K562 (cell line): Measurements from ENCODE around the gene FAM83G. TPM values are rescaled to one million over a fixed set of nuclear protein-coding genes. Genes with fewer than 3 reads are reported as not detected.

Experiments
- ATAC-seq: fragments of 200-7000 bp; cut with Tn5 transposase; 3 replicates; pipeline ENCODE4 v1.9.1; 2020; ENCODE audit warnings: moderate library complexity
- BruUV-seq: library from RNA; stranded (reverse); fragments of 400-500 nt; replicated peaks from 2 replicates; lab custom pipeline; 2021; lab: Mats Ljungman, UMichigan
- CTCF ChIA-PET: fragments of 300-600 bp; formaldehyde crosslinking; extraction: SDS; loops from one replicate; lab custom pipeline; 2021; ENCODE audit warnings: low intra/inter-chr PET ratio; lab: Yijun Ruan, JAX
- POLR2A ChIA-PET: fragments of 300-600, 350-650 bp; sonication (Branson Sonifier 250); formaldehyde crosslinking; extraction: SDS; loops from one replicate; lab custom pipeline; 2021; ENCODE audit warnings: antibody characterized with exemption, inconsistent platforms; lab: Yijun Ruan, JAX
- DNase-seq, 4 experiments: peaks; one replicate each; pipeline versions ENCODE4 v3.0.0 to v3.0.0-alpha.2; 2011 to 2018; ENCODE audit warnings: low spot score in 3 of 4, mixed read lengths in 3 of 4; ENCODE audit errors: extremely low read depth in 1 of 4
- FAIRE-seq: peaks from 2 replicates; lab custom pipeline; 2011; peaks lifted over from hg19 to GRCh38; lab: Jason Lieb, UNC
- H2AFZ ChIP-seq: 2 replicates; pipeline ENCODE4 v1.6.0; 2011; ENCODE audit warnings: low read depth, low read length, control low read depth, inconsistent platforms
- H3K27ac ChIP-seq: fragments of 200-600 bp; 3 replicates; pipeline ENCODE4 v1.8.0; 2011; ENCODE audit warnings: low read depth, mild to moderate bottlenecking, control low read depth, inconsistent platforms, low read length, moderate library complexity, mixed read lengths; ENCODE audit errors: extremely low read depth
- H3K27me3 ChIP-seq, 2 experiments: fragments of 300-600 bp in 1 of 2; 2 replicates in 1 of 2; 3 replicates in 1 of 2; pipeline versions ENCODE4 v1.6.0 to v1.8.0; 2011; ENCODE audit warnings: inconsistent platforms in 2 of 2, low read length in 2 of 2, mild to moderate bottlenecking in 1 of 2, mixed read lengths in 1 of 2, moderate library complexity in 1 of 2; ENCODE audit not compliant: control insufficient read depth in 2 of 2, insufficient read depth in 2 of 2
- H3K36me3 ChIP-seq: fragments of 300-600 bp; 3 replicates; pipeline ENCODE4 v1.8.0; 2011; ENCODE audit warnings: mild to moderate bottlenecking, low read length, inconsistent platforms; ENCODE audit not compliant: control insufficient read depth, insufficient read depth
- H3K4me1 ChIP-seq, 2 experiments: fragments of 200-600 bp in 1 of 2; replicated peaks in 1 of 2; 2 replicates in 1 of 2; 3 replicates in 1 of 2; pipeline versions ENCODE4 v1.5.1 to v1.8.0; 2011; ENCODE audit warnings: inconsistent platforms in 2 of 2, low read length in 2 of 2, mild to moderate bottlenecking in 1 of 2, mixed read lengths in 1 of 2, moderate library complexity in 1 of 2; ENCODE audit not compliant: control insufficient read depth in 2 of 2, insufficient read depth in 2 of 2
- H3K4me2 ChIP-seq: 2 replicates; pipeline ENCODE4 v1.6.1; 2011; ENCODE audit warnings: low read length, control low read depth, inconsistent platforms, mixed read lengths; ENCODE audit not compliant: insufficient read depth
- H3K4me3 ChIP-seq: fragments of 200-600 bp; sonication (generic), shearing (Covaris generic); 2 replicates; pipeline ENCODE4 v1.5.1; 2016; ENCODE audit warnings: control low read depth, inconsistent platforms
- H3K79me2 ChIP-seq: fragments of 200-600 bp; 3 replicates; pipeline ENCODE4 v1.8.0; 2011; ENCODE audit warnings: low read length, inconsistent platforms; ENCODE audit not compliant: control insufficient read depth, insufficient read depth
- H3K9ac ChIP-seq, 2 experiments: 2 replicates each; pipeline versions ENCODE4 v1.6.0 to v1.6.1; 2011; ENCODE audit warnings: low read depth in 2 of 2, low read length in 2 of 2, control low read depth in 1 of 2, inconsistent platforms in 1 of 2, mild to moderate bottlenecking in 1 of 2, mixed read lengths in 1 of 2; ENCODE audit not compliant: insufficient read depth in 1 of 2
- H3K9me1 ChIP-seq: one replicate; pipeline ENCODE4 v1.6.0; 2011; ENCODE audit warnings: inconsistent platforms, mild to moderate bottlenecking, low read length, moderate library complexity; ENCODE audit not compliant: control insufficient read depth, insufficient read depth
- H3K9me3 ChIP-seq: replicated peaks from 2 replicates; pipeline ENCODE4 v1.5.1; 2011; ENCODE audit warnings: low read depth, low read length, inconsistent platforms; ENCODE audit not compliant: control insufficient read depth, insufficient read depth
- H4K20me1 ChIP-seq: replicated peaks from 2 replicates; pipeline ENCODE4 v1.6.1; 2011; ENCODE audit warnings: low read length, inconsistent platforms, mixed read lengths; ENCODE audit not compliant: control insufficient read depth, insufficient read depth
- CSDE1 ChIP-seq, 2 experiments: fragments of 450-650 bp; IDR thresholded peaks; 2 replicates each; pipeline ENCODE4 v1.6.1; 2016; ENCODE audit warnings: mild to moderate bottlenecking in 1 of 2
- RBFOX2 ChIP-seq: fragments of 200-400 bp; formaldehyde crosslinking; IDR thresholded peaks from 2 replicates; pipeline ENCODE4 v1.6.1; 2017; ENCODE audit warnings: low read depth, mild to moderate bottlenecking, low read length, moderate library complexity
- ZNF277 ChIP-seq: fragments of 250-450 bp; sonication (Bioruptor Pico); IDR thresholded peaks from 2 replicates; pipeline ENCODE4 v1.8.0; 2022; ENCODE audit warnings: inconsistent platforms, mild to moderate bottlenecking, moderate library complexity, borderline replicate concordance
- WGBS: fragments of 100-300 bp; shearing (Covaris generic); methylation state at CpG from one replicate; pipeline ENCODE4 v1.1.6; 2016; ENCODE audit warnings: low coverage, mixed read lengths; ENCODE audit not compliant: insufficient coverage; ENCODE audit errors: missing lambda C conversion rate; 5-methylcytosine and 5-hydroxymethylcytosine counted together
- in situ Hi-C: fragments of 300-500 bp; cut with MboI; formaldehyde crosslinking; loops from 4 replicates; pipeline ENCODE4 v1.15.0; 2018; ENCODE audit warnings: inconsistent platforms, mixed read lengths
- intact Hi-C: fragments of 100-400 bp; cut with micrococcal nuclease; formaldehyde crosslinking; loops from 2 replicates; pipeline ENCODE4 v1.14.2; 2022
- polyA plus RNA-seq, 8 experiments: library from polyadenylated mRNA; depleted of rRNA in 4 of 8; stranded (reverse) in 5 of 8; unstranded in 3 of 8; fragments of >200 nt; fragmentation: Nextera tagmentation in 2 of 8; fragmentation: Illumina TruSeq in 1 of 8; extraction: Ambion mirVana in 2 of 8; extraction: Trizol in 1 of 8; gene quantifications; 2 replicates each; pipeline versions ENCODE4 v1.2.1 to v1.2.3, GENCODE V29; 2011 to 2014; ENCODE audit warnings: inconsistent platforms in 1 of 8, missing spikeins in 1 of 8
- total RNA-seq, 7 experiments: library from RNA; depleted of rRNA in 6 of 7; stranded (reverse); fragments of >200 nt in 6 of 7; fragmentation: Illumina TruSeq in 2 of 7; extraction: Trizol in 2 of 7; gene quantifications; 2 replicates each; pipeline versions ENCODE4 v1.2.1 to v1.2.3, GENCODE V29; 2011 to 2021; ENCODE audit warnings: low replicate concordance in 1 of 7
- TF ChIP-seq, protein P1 (sequence below): sonication (generic); formaldehyde crosslinking; IDR thresholded peaks from 2 replicates; pipeline ENCODE4 v1.8.1; 2023; ENCODE audit warnings: mild to moderate bottlenecking, missing genetic modification reagents

FAM83G gene
- total and polyA plus RNA-seq, 9 of the 15 experiments (the other 6 are each of a cell fraction or from before 2014, with no cell fraction given), result 0.04 to 10.3 (median 4.5) TPM; not detected in 1

- TF ChIP-seq RBFOX2 (peak; percentile 28; the same call in 1 of the 2 replicates), CSDE1 (IDR thresholded peaks at IDR 0.05) (no peak), ZNF277 (CRISPR knock-in tag) (no peak)
- TF ChIP-seq, protein P1, sequence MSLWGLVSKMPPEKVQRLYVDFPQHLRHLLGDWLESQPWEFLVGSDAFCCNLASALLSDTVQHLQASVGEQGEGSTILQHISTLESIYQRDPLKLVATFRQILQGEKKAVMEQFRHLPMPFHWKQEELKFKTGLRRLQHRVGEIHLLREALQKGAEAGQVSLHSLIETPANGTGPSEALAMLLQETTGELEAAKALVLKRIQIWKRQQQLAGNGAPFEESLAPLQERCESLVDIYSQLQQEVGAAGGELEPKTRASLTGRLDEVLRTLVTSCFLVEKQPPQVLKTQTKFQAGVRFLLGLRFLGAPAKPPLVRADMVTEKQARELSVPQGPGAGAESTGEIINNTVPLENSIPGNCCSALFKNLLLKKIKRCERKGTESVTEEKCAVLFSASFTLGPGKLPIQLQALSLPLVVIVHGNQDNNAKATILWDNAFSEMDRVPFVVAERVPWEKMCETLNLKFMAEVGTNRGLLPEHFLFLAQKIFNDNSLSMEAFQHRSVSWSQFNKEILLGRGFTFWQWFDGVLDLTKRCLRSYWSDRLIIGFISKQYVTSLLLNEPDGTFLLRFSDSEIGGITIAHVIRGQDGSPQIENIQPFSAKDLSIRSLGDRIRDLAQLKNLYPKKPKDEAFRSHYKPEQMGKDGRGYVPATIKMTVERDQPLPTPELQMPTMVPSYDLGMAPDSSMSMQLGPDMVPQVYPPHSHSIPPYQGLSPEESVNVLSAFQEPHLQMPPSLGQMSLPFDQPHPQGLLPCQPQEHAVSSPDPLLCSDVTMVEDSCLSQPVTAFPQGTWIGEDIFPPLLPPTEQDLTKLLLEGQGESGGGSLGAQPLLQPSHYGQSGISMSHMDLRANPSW (CRISPR knock-in tag), result no peak
- Histone ChIP-seq H4K20me1 (peaks cover 28% of the 10 kb centered on the region), H3K4me2 (no peak overlapping the region), H2AFZ (no peak overlapping the region), H3K79me2 (peaks cover 13% of the 10 kb centered on the region; the same call in 2 of the 3 replicates), H3K36me3 (peaks cover 29% of the 10 kb centered on the region; the same call in 2 of the 3 replicates), H3K4me1 (peaks cover 32 to 65% of the 10 kb centered on the region in 2 experiments), H3K9ac (peak overlapping the region in 1 of 2 experiments; percentile 20; a peak in 2 of 4 replicates), H3K4me3 (no peak overlapping the region), H3K9me3 (no peaks in the 10 kb centered on the region), H3K27ac (no peak overlapping the region), H3K9me1 (peaks cover 3% of the 10 kb centered on the region), H3K27me3 (no peaks in the 10 kb centered on the region)
- no peak for DNase-seq
- no TSS peak for BruUV-seq
- ChIA-PET CTCF (no interaction called here), POLR2A (no interaction called here)
- ATAC-seq, result no peak
- WGBS, result 61% methylated on average over 6 of the region's 7 CpGs
- FAIRE-seq, result no peak
- in situ Hi-C loops (no loop called here), intact Hi-C loops (no loop called here)
Observed at GRCh38 chr17:19001907-19002590, 2.5 kb downstream of the FAM83G start.
